SK-N-SH (cell line): Measurements from ENCODE around the gene NUFIP1. TPM values are rescaled to one million over a fixed set of nuclear protein-coding genes. Genes with fewer than 3 reads are reported as not detected.

Experiments used
- CTCF ChIA-PET: fragments of 300-600, 350-600 bp; formaldehyde crosslinking; extraction: SDS; loops from one replicate; lab custom pipeline; 2021; lab: Yijun Ruan, JAX
- POLR2A ChIA-PET: fragments of 350-600 bp; sonication (Branson Sonifier 250); formaldehyde crosslinking; extraction: SDS; loops from one replicate; lab custom pipeline; 2020; ENCODE audit warnings: antibody characterized with exemption, inconsistent platforms; lab: Yijun Ruan, JAX
- DNase-seq: peaks from one replicate; pipeline ENCODE4 v3.0.0; 2012
- H2AFZ ChIP-seq: fragments of 200-600 bp; sonication (generic); 2 replicates; pipeline ENCODE4 v1.8.1; 2016; ENCODE audit warnings: antibody characterized with exemption, mild to moderate bottlenecking, low read depth
- H3F3A ChIP-seq: fragments of 200-600 bp; sonication (generic); replicated peaks from 2 replicates; pipeline ENCODE3; 2016; ENCODE audit warnings: antibody characterized with exemption, mild to moderate bottlenecking; ENCODE audit not compliant: insufficient read depth
- H3K27ac ChIP-seq, 2 experiments: fragments of 200-500 bp in 1 of 2; fragments of 200-600 bp in 1 of 2; sonication (Bioruptor generic) in 1 of 2; sonication (generic), shearing (Covaris generic) in 1 of 2; 2 replicates each; pipeline versions ENCODE4 v1.5.1 to v1.6.1; 2014 to 2016; ENCODE audit warnings: low read depth in 2 of 2, inconsistent platforms in 1 of 2, low read length in 1 of 2, mild to moderate bottlenecking in 1 of 2, mixed read lengths in 1 of 2
- H3K27me3 ChIP-seq: fragments of 200-600 bp; sonication (generic), shearing (Covaris generic); 2 replicates; pipeline ENCODE4 v1.6.1; 2016; ENCODE audit warnings: mixed run types; ENCODE audit not compliant: insufficient read depth
- H3K36me3 ChIP-seq, 2 experiments: fragments of 200-500 bp in 1 of 2; fragments of 200-600 bp in 1 of 2; sonication (Bioruptor generic) in 1 of 2; sonication (generic) in 1 of 2; replicated peaks in 1 of 2; 2 replicates each; pipeline versions ENCODE3 to v1.5.1; 2014 to 2016; ENCODE audit warnings: low read length in 1 of 2, mild to moderate bottlenecking in 1 of 2; ENCODE audit not compliant: insufficient read depth in 2 of 2, control insufficient read depth in 1 of 2
- H3K4me1 ChIP-seq, 2 experiments: fragments of 200-500 bp in 1 of 2; fragments of 200-600 bp in 1 of 2; sonication (Bioruptor generic) in 1 of 2; sonication (generic), shearing (Covaris generic) in 1 of 2; 2 replicates each; pipeline versions ENCODE4 v1.5.1 to v1.6.1; 2014 to 2016; ENCODE audit warnings: low read depth in 1 of 2, low read length in 1 of 2, mixed run types in 1 of 2; ENCODE audit not compliant: insufficient read depth in 2 of 2, control insufficient read depth in 1 of 2
- H3K4me2 ChIP-seq: fragments of 200-600 bp; sonication (generic), shearing (Covaris generic); 2 replicates; pipeline ENCODE4 v1.6.1; 2017; ENCODE audit warnings: mixed run types
- H3K4me3 ChIP-seq, 2 experiments: fragments of 200-500 bp in 1 of 2; fragments of 200-600 bp in 1 of 2; sonication (Bioruptor generic) in 1 of 2; sonication (generic), shearing (Covaris generic) in 1 of 2; 2 replicates each; pipeline versions ENCODE4 v1.5.1 to v1.8.1; 2014 to 2016; ENCODE audit warnings: low read depth in 2 of 2, inconsistent platforms in 1 of 2, low read length in 1 of 2, mild to moderate bottlenecking in 1 of 2, mixed read lengths in 1 of 2, moderate library complexity in 1 of 2
- H3K79me2 ChIP-seq: fragments of 200-600 bp; sonication (generic); 2 replicates; pipeline ENCODE4 v1.8.1; 2017; ENCODE audit warnings: mild to moderate bottlenecking; ENCODE audit not compliant: insufficient read depth
- H3K9ac ChIP-seq: fragments of 200-600 bp; sonication (generic); 2 replicates; pipeline ENCODE4 v1.6.1; 2017; ENCODE audit warnings: mixed run types
- H3K9me2 ChIP-seq: fragments of 200-600 bp; sonication (generic); 2 replicates; pipeline ENCODE4 v1.6.1; 2017; ENCODE audit warnings: mixed run types
- H3K9me3 ChIP-seq: fragments of 200-600 bp; sonication (generic); 2 replicates; pipeline ENCODE4 v1.6.1; 2017; ENCODE audit warnings: mixed run types, mild to moderate bottlenecking, moderate library complexity
- H4K20me1 ChIP-seq: fragments of 200-600 bp; sonication (generic); 2 replicates; pipeline ENCODE4 v1.6.1; 2017; ENCODE audit warnings: mild to moderate bottlenecking, mixed run types; ENCODE audit not compliant: insufficient read depth
- EP300 ChIP-seq, 2 experiments: IDR thresholded peaks; 2 replicates each; pipeline versions ENCODE4 v1.4.0 to v1.6.1; 2012; ENCODE audit warnings: borderline replicate concordance in 1 of 2, low read depth in 1 of 2, low read length in 1 of 2
- RAD21 ChIP-seq: IDR thresholded peaks from 2 replicates; pipeline ENCODE4 v1.6.1; 2012; ENCODE audit warnings: mild to moderate bottlenecking, low read length
- TCF12 ChIP-seq: IDR thresholded peaks from 2 replicates; pipeline ENCODE4 v1.4.0; 2012
- whole genome bisulfite sequencing: methylation state at CpG from one replicate; pipeline ENCODE4 v1.1.6; 2017; ENCODE audit warnings: low lambda C conversion rate; 5-methylcytosine and 5-hydroxymethylcytosine counted together
- polyA plus RNA-seq, 3 experiments: library from polyadenylated mRNA; depleted of rRNA; stranded (reverse); fragments of >200 nt; gene quantifications; 2 replicates each; pipeline ENCODE4 v1.2.3, GENCODE V29; 2012
- TF ChIP-seq, protein P1 (sequence below): fragments of 150-350 bp; IDR thresholded peaks from 2 replicates; pipeline ENCODE4 v1.6.1; 2016; ENCODE audit warnings: mild to moderate bottlenecking, low read depth, low read length
- TF ChIP-seq, protein P2 (sequence below): IDR thresholded peaks from 2 replicates; pipeline ENCODE4 v1.4.0; 2012; ENCODE audit warnings: low read depth
- TF ChIP-seq, protein P3 (sequence below): fragments of 200-600 bp; sonication (generic); IDR thresholded peaks from 2 replicates; pipeline ENCODE4 v1.6.1; 2017; ENCODE audit warnings: antibody characterized with exemption, mild to moderate bottlenecking, moderate library complexity

The NUFIP1 gene
- polyA plus RNA-seq, 1 of the 3 experiments (the other 2 are of a cell fraction): 1.9 TPM

DNA sequence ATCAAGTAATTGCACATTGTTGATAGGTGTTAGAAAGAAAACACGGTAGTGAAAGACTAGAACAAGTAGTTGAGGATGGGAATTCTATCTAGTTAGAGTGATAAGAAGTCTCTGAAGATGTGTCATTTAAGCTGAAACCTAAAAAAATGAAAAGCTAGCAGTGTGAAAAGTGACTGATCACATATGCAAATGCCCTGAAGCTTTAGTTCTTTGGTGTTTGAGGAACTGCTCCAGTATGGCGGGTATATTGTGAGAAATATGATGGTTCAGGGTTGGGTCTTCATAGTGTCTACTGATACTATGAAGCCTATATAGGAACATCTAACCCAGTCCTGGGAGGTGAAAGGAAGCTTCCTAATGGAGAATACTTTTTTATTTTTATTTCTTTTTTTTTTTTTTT lies 45.1 kb upstream of the NUFIP1 start:
- no peaks in the 10 kb centered on the region for H3K9me3 ChIP-seq
- H3K9me2 ChIP-seq: no peaks in the 10 kb centered on the region
- no peaks in the 10 kb centered on the region for H3K27me3 ChIP-seq
- no peak overlapping the region for H2AFZ ChIP-seq
- peaks cover 3% of the 10 kb centered on the region for H3F3A ChIP-seq
- H3K4me1 ChIP-seq: no peaks in the 10 kb centered on the region
- no peaks in the 10 kb centered on the region for H3K79me2 ChIP-seq
- ChIA-PET CTCF (interaction anchor here (1.3 to 4.6 kb wide), 3 partner anchors 12 to 275 kb away, joined by 4 to 30 read pairs (median 4); no protein-coding TSS in a partner anchor), POLR2A (no interaction called here)
- no peak overlapping the region for H3K9ac ChIP-seq
- TF ChIP-seq, protein P1, sequence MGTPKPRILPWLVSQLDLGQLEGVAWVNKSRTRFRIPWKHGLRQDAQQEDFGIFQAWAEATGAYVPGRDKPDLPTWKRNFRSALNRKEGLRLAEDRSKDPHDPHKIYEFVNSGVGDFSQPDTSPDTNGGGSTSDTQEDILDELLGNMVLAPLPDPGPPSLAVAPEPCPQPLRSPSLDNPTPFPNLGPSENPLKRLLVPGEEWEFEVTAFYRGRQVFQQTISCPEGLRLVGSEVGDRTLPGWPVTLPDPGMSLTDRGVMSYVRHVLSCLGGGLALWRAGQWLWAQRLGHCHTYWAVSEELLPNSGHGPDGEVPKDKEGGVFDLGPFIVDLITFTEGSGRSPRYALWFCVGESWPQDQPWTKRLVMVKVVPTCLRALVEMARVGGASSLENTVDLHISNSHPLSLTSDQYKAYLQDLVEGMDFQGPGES: no peak
- TF ChIP-seq RAD21: no peak
- WGBS: 97% methylated on average over 2 of the region's 2 CpGs
- H3K36me3 ChIP-seq: peaks cover 12 to 27% of the 10 kb centered on the region in 2 experiments
- DNase-seq: no peak
- no peak overlapping the region for H3K27ac ChIP-seq
- no peak overlapping the region for H3K4me3 ChIP-seq
- H4K20me1 ChIP-seq: no peaks in the 10 kb centered on the region
- H3K4me2 ChIP-seq: no peak overlapping the region

DNA sequence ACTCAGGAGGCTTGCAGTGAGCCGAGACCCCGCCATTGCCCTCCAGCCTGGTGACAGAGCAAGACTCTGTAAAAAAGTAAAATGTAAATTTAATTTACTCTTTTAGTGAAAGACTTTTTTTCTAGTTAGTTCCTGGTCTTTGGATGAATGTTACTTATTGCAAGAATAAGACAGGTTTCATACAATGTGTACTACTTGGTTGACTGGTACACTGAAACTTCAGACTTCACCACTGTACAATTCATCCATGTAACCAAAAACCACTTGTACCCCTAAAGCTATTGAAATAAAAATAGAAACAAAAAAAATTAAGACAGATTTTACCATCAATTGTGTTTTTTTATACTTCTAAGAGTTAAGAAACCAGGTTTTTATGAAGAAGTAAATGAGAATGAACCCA lies 35.6 kb upstream of the NUFIP1 start:
- no peaks in the 10 kb centered on the region for H3K4me1 ChIP-seq
- H3K4me2 ChIP-seq: no peak overlapping the region
- WGBS: 96% methylated on average over 2 of the region's 2 CpGs
- no peaks in the 10 kb centered on the region for H3K79me2 ChIP-seq
- peaks cover 39 to 52% of the 10 kb centered on the region in 2 experiments for H3K36me3 ChIP-seq
- H3K9me3 ChIP-seq: no peaks in the 10 kb centered on the region
- H3K9ac ChIP-seq: no peak overlapping the region
- no peaks in the 10 kb centered on the region for H3K27me3 ChIP-seq
- DNase-seq: no peak
- H4K20me1 ChIP-seq: no peaks in the 10 kb centered on the region
- no peak for TF ChIP-seq TCF12
- no peak for TF ChIP-seq EP300 (IDR thresholded peaks at IDR 0.05; ENCODE audit: borderline replicate concordance in 1 of 2, low read depth in 1 of 2, low read length in 1 of 2)
- TF ChIP-seq, protein P1: no peak
- TF ChIP-seq, protein P2, sequence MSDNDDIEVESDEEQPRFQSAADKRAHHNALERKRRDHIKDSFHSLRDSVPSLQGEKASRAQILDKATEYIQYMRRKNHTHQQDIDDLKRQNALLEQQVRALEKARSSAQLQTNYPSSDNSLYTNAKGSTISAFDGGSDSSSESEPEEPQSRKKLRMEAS: no peak
- TF ChIP-seq, protein P3, sequence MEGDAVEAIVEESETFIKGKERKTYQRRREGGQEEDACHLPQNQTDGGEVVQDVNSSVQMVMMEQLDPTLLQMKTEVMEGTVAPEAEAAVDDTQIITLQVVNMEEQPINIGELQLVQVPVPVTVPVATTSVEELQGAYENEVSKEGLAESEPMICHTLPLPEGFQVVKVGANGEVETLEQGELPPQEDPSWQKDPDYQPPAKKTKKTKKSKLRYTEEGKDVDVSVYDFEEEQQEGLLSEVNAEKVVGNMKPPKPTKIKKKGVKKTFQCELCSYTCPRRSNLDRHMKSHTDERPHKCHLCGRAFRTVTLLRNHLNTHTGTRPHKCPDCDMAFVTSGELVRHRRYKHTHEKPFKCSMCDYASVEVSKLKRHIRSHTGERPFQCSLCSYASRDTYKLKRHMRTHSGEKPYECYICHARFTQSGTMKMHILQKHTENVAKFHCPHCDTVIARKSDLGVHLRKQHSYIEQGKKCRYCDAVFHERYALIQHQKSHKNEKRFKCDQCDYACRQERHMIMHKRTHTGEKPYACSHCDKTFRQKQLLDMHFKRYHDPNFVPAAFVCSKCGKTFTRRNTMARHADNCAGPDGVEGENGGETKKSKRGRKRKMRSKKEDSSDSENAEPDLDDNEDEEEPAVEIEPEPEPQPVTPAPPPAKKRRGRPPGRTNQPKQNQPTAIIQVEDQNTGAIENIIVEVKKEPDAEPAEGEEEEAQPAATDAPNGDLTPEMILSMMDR: no peak
- no peak overlapping the region for H3K4me3 ChIP-seq
- no peak overlapping the region for H3K27ac ChIP-seq
- no peaks in the 10 kb centered on the region for H3K9me2 ChIP-seq
- CTCF ChIA-PET: no interaction called here
- POLR2A ChIA-PET: no interaction called here
- H2AFZ ChIP-seq: no peak overlapping the region
- peaks cover 5% of the 10 kb centered on the region for H3F3A ChIP-seq
